GM18502 (cell line): ENCODE measurements around the gene TMEM181.
"Not testable (repeated sequence)": the region's sequence is repeated elsewhere in the genome, so short reads cannot be mapped to it uniquely, and the experiment has no call there.

ENCODE experiments used
- ATAC-seq: cut with Tn5 transposase; IDR thresholded peaks from one replicate; pipeline ENCODE4 v1.9.1; 2021; ENCODE audit warnings: mild to moderate bottlenecking; ENCODE audit not compliant: unreplicated experiment, poor library complexity

The TMEM181 gene

DNA sequence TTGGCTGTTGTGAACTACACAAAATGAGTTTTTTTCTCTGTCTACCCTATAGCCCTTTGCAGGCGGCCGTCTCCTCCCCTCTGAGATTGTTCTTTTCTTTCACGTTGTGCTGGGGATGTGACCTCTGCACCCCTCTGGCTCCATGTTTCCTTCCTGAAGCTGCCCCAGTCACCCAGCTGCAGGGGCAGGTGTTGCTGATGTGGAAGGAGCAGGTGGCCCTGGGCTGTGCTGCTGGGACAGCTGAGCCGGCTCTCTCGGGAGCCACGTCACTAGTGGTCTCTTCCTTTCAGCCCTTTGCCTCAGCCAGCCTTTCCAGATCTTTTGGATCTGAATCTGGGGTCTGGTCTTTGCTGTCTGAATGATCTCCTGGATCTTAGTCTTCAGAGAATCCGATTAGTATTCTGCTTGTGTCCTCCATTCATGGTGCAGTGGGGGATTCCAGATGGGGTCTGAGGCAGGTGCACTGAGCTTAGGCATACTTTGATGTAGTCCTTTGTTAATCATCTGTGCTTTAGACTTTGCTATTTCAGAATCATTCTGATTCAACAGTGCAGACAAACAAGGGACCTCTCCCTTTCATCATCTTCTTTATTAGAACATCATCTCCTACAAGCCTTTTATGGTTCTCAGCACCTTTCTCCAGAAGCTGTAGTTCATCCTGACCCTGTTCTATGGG is 31.4 kb downstream of the TMEM181 start:
- ATAC-seq = no peak

GRCh38 chr6:158591810-158592209 is 31.9 kb downstream of the TMEM181 start:
- ATAC-seq = no peak

GRCh38 chr6:158593670-158594069 is 33.8 kb downstream of the TMEM181 start:
- ATAC-seq = no peak

GRCh38 chr6:158595223-158595622 is 35.3 kb downstream of the TMEM181 start:
- no peak for ATAC-seq

- ATAC-seq = no peak
Observed at GRCh38 chr6:158596861-158597260, 37.0 kb downstream of the TMEM181 start.

DNA sequence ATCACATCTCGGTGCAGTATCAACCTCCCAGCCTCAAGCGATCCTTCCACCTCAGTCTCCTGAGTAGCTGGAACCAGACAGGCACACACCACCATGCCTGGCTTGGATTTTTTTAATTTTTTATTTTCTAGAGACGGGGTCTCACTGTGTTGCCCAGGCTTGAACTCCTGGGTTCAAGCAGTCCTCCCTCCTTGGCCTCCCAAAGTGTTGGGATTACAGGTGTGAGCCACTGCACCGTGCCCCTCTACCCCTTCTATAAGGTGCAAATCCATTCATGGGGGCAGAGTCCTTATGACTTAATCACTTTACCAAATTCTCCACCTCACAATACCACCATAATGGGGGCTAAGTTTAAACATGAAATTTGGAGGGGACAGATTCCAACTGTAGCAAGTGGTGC is 37.7 kb downstream of the TMEM181 start:
- no peak for ATAC-seq

DNA sequence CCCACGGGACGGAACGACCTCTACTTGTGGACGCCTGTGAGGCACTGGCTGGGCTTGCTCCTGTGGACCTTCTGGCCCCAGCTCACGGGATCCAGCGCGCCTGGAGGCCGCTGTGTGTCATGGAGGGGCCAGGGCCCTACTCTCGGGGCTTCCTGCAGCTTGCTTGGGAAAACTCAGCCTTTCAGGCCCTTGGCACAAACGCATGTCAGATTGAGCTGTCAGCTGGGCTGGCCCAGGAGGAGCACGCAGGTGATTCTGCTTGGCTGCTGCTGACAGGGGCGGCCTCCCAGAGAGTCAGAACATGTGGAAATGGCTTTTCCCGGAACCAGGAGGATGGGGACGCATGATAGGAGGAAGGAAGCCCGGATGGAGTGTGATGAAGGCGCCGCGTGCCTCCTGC is 39.7 kb downstream of the TMEM181 start:
- no peak for ATAC-seq

- no peak for ATAC-seq
Observed at GRCh38 chr6:158603261-158604047, 43.6 kb downstream of the TMEM181 start.

DNA sequence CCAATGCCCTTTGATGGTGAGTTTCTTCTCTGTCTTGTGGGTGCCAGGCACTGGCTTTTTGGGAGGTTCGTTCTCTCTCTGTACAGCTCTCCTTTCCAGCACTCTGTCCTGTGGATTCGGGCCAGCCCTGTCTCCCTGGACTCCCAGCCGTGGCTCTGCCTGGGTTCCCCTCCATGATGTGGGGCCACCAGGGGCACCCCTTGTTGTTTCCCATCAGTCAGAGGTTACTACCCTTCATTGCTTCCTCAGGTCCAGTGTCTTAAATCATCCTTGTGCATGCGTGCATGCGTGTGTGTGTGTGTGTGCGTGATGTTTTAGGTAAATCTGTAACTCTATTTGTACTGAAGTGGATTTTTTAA is 44.1 kb downstream of the TMEM181 start:
- ATAC-seq = no peak

GRCh38 chr6:158605266-158605878 is 45.5 kb downstream of the TMEM181 start:
- no peak for ATAC-seq

DNA sequence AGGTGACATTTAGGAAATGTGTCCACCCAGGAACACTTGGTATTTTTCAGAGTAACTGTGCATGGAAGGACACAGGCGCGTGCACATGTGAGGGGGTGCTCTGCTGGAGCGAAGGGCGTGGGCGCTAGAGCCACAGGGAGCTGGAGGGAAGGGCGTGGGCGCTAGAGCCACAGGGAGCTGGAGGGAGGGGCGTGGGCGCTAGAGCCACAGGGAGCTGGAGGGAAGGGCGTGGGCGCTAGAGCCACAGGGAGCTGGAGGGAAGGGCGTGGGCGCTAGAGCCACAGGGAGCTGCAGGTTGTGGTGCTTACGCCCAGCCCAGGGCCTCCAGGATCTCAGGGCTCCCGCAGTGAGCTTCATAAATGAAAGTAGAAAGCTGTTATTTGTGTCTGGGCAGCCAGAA is 46.1 kb downstream of the TMEM181 start:
- not testable (repeated sequence) for ATAC-seq

GRCh38 chr6:158606935-158607334 is 47.0 kb downstream of the TMEM181 start:
- no peak for ATAC-seq

GRCh38 chr6:158607411-158608170 is 47.7 kb downstream of the TMEM181 start:
- no peak for ATAC-seq

GRCh38 chr6:158608221-158608620 is 48.3 kb downstream of the TMEM181 start:
- no peak for ATAC-seq

GRCh38 chr6:158609455-158610155 is 49.7 kb downstream of the TMEM181 start:
- no peak for ATAC-seq

- no peak for ATAC-seq
Observed at GRCh38 chr6:158610319-158610968, 50.6 kb downstream of the TMEM181 start.

- ATAC-seq = no peak
Observed at GRCh38 chr6:158611039-158611438, 51.1 kb downstream of the TMEM181 start.

DNA sequence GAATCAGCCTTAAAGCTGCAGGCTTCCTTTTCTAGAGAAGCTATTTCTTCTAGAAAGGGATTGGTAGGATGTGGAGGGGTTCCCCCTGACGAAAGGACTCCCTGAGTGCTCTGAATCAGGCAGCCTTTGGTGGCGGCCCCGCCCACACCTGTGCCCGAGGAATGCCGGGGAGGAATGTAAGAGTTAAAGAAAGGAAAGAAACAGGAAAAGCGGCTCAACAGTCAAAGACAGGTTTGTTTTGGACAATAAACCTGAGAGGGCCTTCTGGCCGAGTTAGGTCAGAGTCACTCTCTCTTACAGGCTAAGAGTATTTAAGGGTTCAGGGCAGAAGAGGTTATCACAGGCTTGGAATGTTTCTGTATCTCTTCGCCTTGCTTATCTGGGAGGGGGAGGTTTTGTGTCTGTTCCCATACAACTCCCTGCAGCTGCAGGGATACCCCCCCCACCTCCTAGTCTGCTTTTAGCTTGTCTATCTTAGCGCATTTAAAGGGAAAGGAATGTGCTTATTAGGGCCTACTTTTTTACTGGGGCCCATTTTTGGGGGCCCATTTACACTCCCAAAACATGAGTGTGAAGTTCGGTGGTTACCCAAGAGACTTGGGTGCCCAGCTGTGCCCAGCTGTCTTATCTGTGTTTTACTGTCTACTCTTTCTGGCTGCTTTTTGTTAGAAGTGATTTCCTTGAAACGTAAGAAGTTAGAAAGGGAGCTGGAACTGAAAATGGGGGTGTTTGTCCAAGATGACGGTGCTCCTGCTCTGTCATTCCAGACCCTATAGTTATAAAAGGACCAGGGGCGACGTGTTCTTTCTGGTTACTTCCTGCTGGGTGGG is 51.9 kb downstream of the TMEM181 start:
- no peak for ATAC-seq

DNA sequence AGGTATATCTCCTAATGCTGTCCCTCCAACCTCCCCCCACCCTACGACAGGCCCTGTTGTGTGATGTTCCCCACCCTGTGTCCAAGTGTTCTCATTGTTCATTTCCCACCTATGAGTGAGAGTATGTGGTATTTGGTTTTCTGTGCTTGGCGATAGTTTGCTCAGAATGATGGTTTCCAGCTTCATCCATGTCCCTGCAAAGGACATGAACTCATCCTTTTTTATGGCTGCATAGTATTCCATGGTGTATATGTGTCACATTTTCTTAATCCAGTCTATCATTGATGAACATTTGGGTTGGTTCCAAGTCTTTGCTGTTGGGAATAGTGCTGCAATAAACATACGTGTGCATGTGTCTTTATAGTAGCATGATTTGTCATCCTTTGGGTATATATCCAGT is 54.7 kb downstream of the TMEM181 start:
- ATAC-seq = not testable (repeated sequence)
